HG03045 (cell line): ENCODE results near the gene CHRD.

Experiments
- ATAC-seq: cut with Tn5 transposase; IDR thresholded peaks from one replicate; pipeline ENCODE4 v1.9.1; 2021; ENCODE audit warnings: mild to moderate bottlenecking, moderate library complexity; ENCODE audit not compliant: unreplicated experiment

The CHRD gene

GRCh38 chr3:184381261-184382224 is 1.7 kb downstream of the CHRD start:
- no peak for ATAC-seq

GRCh38 chr3:184382326-184383032 is 2.6 kb downstream of the CHRD start:
- ATAC-seq = no peak

- ATAC-seq = no peak
These were observed 3.3 kb downstream of the CHRD start for GRCh38 chr3:184383033-184383740.

GRCh38 chr3:184384342-184384741 is 4.5 kb downstream of the CHRD start:
- ATAC-seq = no peak

- no peak for ATAC-seq
These were observed 5.1 kb downstream of the CHRD start for GRCh38 chr3:184384856-184385422.

GRCh38 chr3:184386047-184386806 is 6.4 kb downstream of the CHRD start:
- ATAC-seq = no peak

GRCh38 chr3:184387174-184387714 is 7.4 kb downstream of the CHRD start:
- ATAC-seq = no peak

- no peak for ATAC-seq
These were observed 8.5 kb downstream of the CHRD start for GRCh38 chr3:184388164-184388935.

GRCh38 chr3:184388936-184389230 is 9.0 kb downstream of the CHRD start:
- ATAC-seq = no peak

GRCh38 chr3:184389384-184389783 is 9.5 kb downstream of the CHRD start:
- ATAC-seq = no peak

- no peak for ATAC-seq
These were observed 10.2 kb downstream of the CHRD start for GRCh38 chr3:184389935-184390528.

GRCh38 chr3:184391266-184391665 is 11.4 kb downstream of the CHRD start:
- no peak for ATAC-seq

GRCh38 chr3:184395320-184395660 is 15.4 kb downstream of the CHRD start:
- ATAC-seq = no peak

GRCh38 chr3:184399410-184399809 is 19.6 kb downstream of the CHRD start:
- no peak for ATAC-seq

- ATAC-seq = no peak
These were observed 25.5 kb downstream of the CHRD start for GRCh38 chr3:184405075-184406030.

- no peak for ATAC-seq
These were observed 29.6 kb downstream of the CHRD start for GRCh38 chr3:184409331-184409926.

- ATAC-seq = no peak
These were observed 30.2 kb downstream of the CHRD start for GRCh38 chr3:184409946-184410500.
